ENCODE data around the gene RIGI.
"Not testable (repeated sequence)": the region's sequence is repeated elsewhere in the genome, so short reads cannot be mapped to it uniquely, and the experiment has no call there.

The RIGI gene

GRCh38 chr9:32526707-32527048 is 682 bp upstream of the RIGI start:
- no peak for DNase-seq (ENCODE audit: low read depth in 3 of 3)

GRCh38 chr9:32525709-32526030 is 326 bp downstream of the RIGI start:
- DNase-seq (ENCODE audit: low read depth in 3 of 3): no peak

GRCh38 chr9:32524892-32525708 is 896 bp downstream of the RIGI start:
- DNase-seq (ENCODE audit: low read depth in 3 of 3): no peak

- not testable (repeated sequence) for DNase-seq (ENCODE audit: low read depth in 3 of 3)
Observed at GRCh38 chr9:32524558-32524891, 1.5 kb downstream of the RIGI start.

GRCh38 chr9:32523910-32524309 is 2.1 kb downstream of the RIGI start:
- no peak for DNase-seq (ENCODE audit: low read depth in 3 of 3)

GRCh38 chr9:32518276-32518675 is 7.7 kb downstream of the RIGI start:
- no peak for DNase-seq (ENCODE audit: low read depth in 3 of 3)

GRCh38 chr9:32516241-32516640 is 9.8 kb downstream of the RIGI start:
- DNase-seq (ENCODE audit: low read depth in 3 of 3): no peak

GRCh38 chr9:32508728-32509127 is 17.3 kb downstream of the RIGI start:
- DNase-seq (ENCODE audit: low read depth in 3 of 3): no peak

- no peak for DNase-seq (ENCODE audit: low read depth in 3 of 3)
Observed at GRCh38 chr9:32503008-32503407, 23.0 kb downstream of the RIGI start.

- no peak for DNase-seq (ENCODE audit: low read depth in 3 of 3)
Observed at GRCh38 chr9:32502464-32502863, 23.5 kb downstream of the RIGI start.

GRCh38 chr9:32501868-32502267 is 24.1 kb downstream of the RIGI start:
- DNase-seq (ENCODE audit: low read depth in 3 of 3): no peak

- DNase-seq (ENCODE audit: low read depth in 3 of 3): no peak
Observed at GRCh38 chr9:32500768-32501167, 25.2 kb downstream of the RIGI start.

GRCh38 chr9:32497921-32498320 is 28.1 kb downstream of the RIGI start:
- no peak for DNase-seq (ENCODE audit: low read depth in 3 of 3)

- no peak for DNase-seq (ENCODE audit: low read depth in 3 of 3)
Observed at GRCh38 chr9:32490601-32491000, 35.4 kb downstream of the RIGI start.

GRCh38 chr9:32487981-32488380 is 38.0 kb downstream of the RIGI start:
- no peak for DNase-seq (ENCODE audit: low read depth in 3 of 3)

- no peak for DNase-seq (ENCODE audit: low read depth in 3 of 3)
Observed at GRCh38 chr9:32486839-32487562, 39.0 kb downstream of the RIGI start.

- no peak for DNase-seq (ENCODE audit: low read depth in 3 of 3)
Observed at GRCh38 chr9:32483343-32483742, 42.7 kb downstream of the RIGI start.
